ENCODE results near the gene IFI30.

GRCh38 chr19:18126097-18126496 lies 47.5 kb upstream of the IFI30 start:
- TF ChIP-seq REST (IDR thresholded peaks at IDR 0.05; ENCODE audit: unreplicated experiment) (no peak), CTCF (conservative IDR thresholded peaks at IDR 0.05; ENCODE audit: low read depth in 2 of 2) (no peak), POLR2AphosphoS5 (IDR thresholded peaks at IDR 0.05; ENCODE audit: low read depth) (no peak), EZH2 (IDR thresholded peaks at IDR 0.05; ENCODE audit: low read depth, unreplicated experiment) (no peak), EZH2phosphoT487 (IDR thresholded peaks at IDR 0.05; ENCODE audit: unreplicated experiment) (no peak), ZNF114 (CRISPR knock-in tag; IDR thresholded peaks at IDR 0.05) (no peak), CREB1 (CRISPR knock-in tag; IDR thresholded peaks at IDR 0.05; ENCODE audit: low read depth) (no peak)

All from GM23338 (cell line).